GM23338 (cell line): ENCODE data around the gene FUT2. TPM values are rescaled to one million over a fixed set of nuclear protein-coding genes. Genes with fewer than 3 reads are reported as not detected.

Experiments
- ATAC-seq: fragments of 200-7000 bp; cut with Tn5 transposase; 3 replicates; pipeline ENCODE4 v1.9.1; 2020
- DNase-seq: peaks from one replicate; pipeline ENCODE4 v3.0.0-alpha.2; 2015; ENCODE audit warnings: low spot score
- H2AFZ ChIP-seq: fragments of 200-600 bp; sonication (generic); 2 replicates; pipeline ENCODE4 v1.8.0; 2016; ENCODE audit warnings: antibody characterized with exemption, mild to moderate bottlenecking, moderate library complexity
- H3F3A ChIP-seq: fragments of 200-600 bp; sonication (generic); replicated peaks from 2 replicates; pipeline ENCODE4 v1.8.0; 2017; ENCODE audit warnings: antibody characterized with exemption, mixed run types, low read depth
- H3K27ac ChIP-seq: fragments of 200-600 bp; sonication (generic); 2 replicates; pipeline ENCODE4 v1.6.1; 2016; ENCODE audit warnings: low read depth
- H3K27me3 ChIP-seq: fragments of 200-600 bp; sonication (generic); 2 replicates; pipeline ENCODE4 v1.8.0; 2016; ENCODE audit warnings: mild to moderate bottlenecking, mixed run types, moderate library complexity; ENCODE audit not compliant: insufficient read depth
- H3K36me3 ChIP-seq: fragments of 200-600 bp; sonication (generic); 2 replicates; pipeline ENCODE4 v1.8.0; 2016; ENCODE audit warnings: mild to moderate bottlenecking; ENCODE audit not compliant: insufficient read depth
- H3K4me1 ChIP-seq: fragments of 200-600 bp; sonication (generic); 2 replicates; pipeline ENCODE4 v1.8.0; 2016; ENCODE audit warnings: mild to moderate bottlenecking, moderate library complexity; ENCODE audit not compliant: insufficient read depth
- H3K4me2 ChIP-seq: fragments of 200-600 bp; sonication (generic); 2 replicates; pipeline ENCODE4 v1.7.1; 2017; ENCODE audit warnings: mixed run types
- H3K4me3 ChIP-seq: fragments of 200-600 bp; sonication (generic); 2 replicates; pipeline ENCODE4 v1.6.1; 2016; ENCODE audit warnings: mixed run types
- H3K79me2 ChIP-seq: fragments of 200-600 bp; sonication (generic); replicated peaks from 2 replicates; pipeline ENCODE4 v1.8.0; 2017; ENCODE audit warnings: mild to moderate bottlenecking; ENCODE audit not compliant: insufficient read depth
- H3K9me2 ChIP-seq: fragments of 200-600 bp; sonication (generic); 2 replicates; pipeline ENCODE4 v1.8.0; 2017; ENCODE audit not compliant: insufficient read depth
- H4K20me1 ChIP-seq: fragments of 200-600 bp; sonication (generic); replicated peaks from 2 replicates; pipeline ENCODE4 v1.8.0; 2017; ENCODE audit warnings: mild to moderate bottlenecking; ENCODE audit not compliant: insufficient read depth
- H3K27ac Mint-ChIP-seq: 2 replicates; pipeline ENCODE4 v1.8.0; 2020; ENCODE audit warnings: inconsistent platforms, mild to moderate bottlenecking, moderate library complexity, mixed read lengths
- H3K27me3 Mint-ChIP-seq: 3 replicates; pipeline ENCODE4 v1.8.0; 2022; ENCODE audit warnings: low read depth, mild to moderate bottlenecking, moderate library complexity, mixed read lengths, inconsistent platforms; ENCODE audit not compliant: insufficient read depth, poor library complexity
- H3K36me3 Mint-ChIP-seq: 3 replicates; pipeline ENCODE4 v1.8.0; 2021; ENCODE audit warnings: low read depth, mild to moderate bottlenecking, inconsistent platforms, moderate library complexity, mixed read lengths
- H3K4me1 Mint-ChIP-seq: 3 replicates; pipeline ENCODE4 v1.8.0; 2020; ENCODE audit warnings: mild to moderate bottlenecking, inconsistent platforms, mixed read lengths
- H3K4me3 Mint-ChIP-seq: 3 replicates; pipeline ENCODE4 v1.8.0; 2021; ENCODE audit warnings: moderate library complexity, mild to moderate bottlenecking, inconsistent platforms, mixed read lengths
- H3K9me3 Mint-ChIP-seq: 3 replicates; pipeline ENCODE4 v1.8.0; 2020; ENCODE audit warnings: moderate library complexity, mild to moderate bottlenecking, inconsistent platforms, mixed read lengths
- CREB1 ChIP-seq: fragments of 250-450 bp; sonication (Bioruptor Pico); IDR thresholded peaks from 2 replicates; pipeline ENCODE4 v1.5.0; 2020; ENCODE audit warnings: low read depth, mild to moderate bottlenecking, moderate library complexity
- CTCF ChIP-seq, 2 experiments: fragments of 200-600 bp in 1 of 2; sonication (generic) in 1 of 2; conservative IDR thresholded peaks; 2 replicates each; pipeline versions ENCODE4 v1.5.1 to v1.6.1; 2016 to 2017; ENCODE audit warnings: antibody characterized with exemption in 2 of 2, low read depth in 2 of 2, mild to moderate bottlenecking in 2 of 2, moderate library complexity in 1 of 2
- EZH2 ChIP-seq: fragments of 200-600 bp; sonication (generic); IDR thresholded peaks from one replicate; pipeline ENCODE4 v1.8.0; 2017; ENCODE audit warnings: antibody characterized with exemption, mild to moderate bottlenecking, low read depth; ENCODE audit not compliant: unreplicated experiment
- EZH2phosphoT487 ChIP-seq: fragments of 200-600 bp; sonication (generic); IDR thresholded peaks from one replicate; pipeline ENCODE4 v1.8.1; 2018; ENCODE audit warnings: antibody characterized with exemption; ENCODE audit not compliant: unreplicated experiment
- JUNB ChIP-seq: IDR thresholded peaks from one replicate; pipeline ENCODE4 v1.6.1; 2016; ENCODE audit warnings: antibody characterized with exemption; ENCODE audit not compliant: unreplicated experiment
- POLR2AphosphoS5 ChIP-seq: IDR thresholded peaks from 2 replicates; pipeline ENCODE4 v1.6.1; 2016; ENCODE audit warnings: antibody characterized with exemption, low read depth
- REST ChIP-seq: IDR thresholded peaks from one replicate; pipeline ENCODE4 v1.6.1; 2018; ENCODE audit warnings: antibody characterized with exemption; ENCODE audit not compliant: unreplicated experiment
- ZNF331 ChIP-seq: fragments of 250-450 bp; sonication (Bioruptor Pico); IDR thresholded peaks from 2 replicates; pipeline ENCODE4 v1.5.0; 2020; ENCODE audit warnings: low read depth, mild to moderate bottlenecking, moderate library complexity
- ZNF462 ChIP-seq: fragments of 250-450 bp; sonication (Bioruptor Pico); IDR thresholded peaks from 2 replicates; pipeline ENCODE4 v1.5.0; 2020; ENCODE audit warnings: mild to moderate bottlenecking, moderate library complexity
- polyA plus RNA-seq: library from polyadenylated mRNA; unstranded; fragments of >200 nt; fragmentation: Nextera tagmentation; extraction: Ambion mirVana; gene quantifications from 2 replicates; pipeline ENCODE4 v1.2.1, GENCODE V29; 2016
- total RNA-seq: library from RNA; depleted of rRNA; stranded (reverse); fragments of >200 nt; shearing (Covaris generic); gene quantifications from 2 replicates; pipeline ENCODE4 v1.2.3, GENCODE V29; 2014

Gene FUT2
- total and polyA plus RNA-seq, 2 experiments from 2014 or later = 5.0 to 5.6 TPM

GRCh38 chr19:48673436-48674100, 22.2 kb upstream of the FUT2 start (continued):
- no peak for TF ChIP-seq CTCF (conservative IDR thresholded peaks at IDR 0.05; ENCODE audit: low read depth in 2 of 2)
- no peak for TF ChIP-seq CREB1 (CRISPR knock-in tag)
- no peak for TF ChIP-seq REST
- TF ChIP-seq POLR2AphosphoS5 = no peak

GRCh38 chr19:48674216-48674809, 21.5 kb upstream of the FUT2 start:
- no peak overlapping the region for H3K27ac Mint-ChIP-seq
- TF ChIP-seq EZH2phosphoT487 (no peak), ZNF331 (CRISPR knock-in tag) (no peak), JUNB (no peak), EZH2 (no peak), ZNF462 (CRISPR knock-in tag) (no peak)

More at GRCh38 chr19:48674216-48674809, 21.5 kb upstream of the FUT2 start:
- Histone ChIP-seq H3K27me3 (no peaks in the 10 kb centered on the region), H3K79me2 (no peaks in the 10 kb centered on the region), H4K20me1 (no peaks in the 10 kb centered on the region), H3K4me2 (peak overlapping the region; percentile 75), H3K36me3 (no peaks in the 10 kb centered on the region), H3K9me2 (no peaks in the 10 kb centered on the region), H3K27ac (no peak overlapping the region), H3F3A (no peaks in the 10 kb centered on the region), H2AFZ (peak overlapping the region; percentile 96), H3K4me3 (peak overlapping the region; percentile 34; the same call in 1 of the 2 replicates), H3K4me1 (peaks cover 23% of the 10 kb centered on the region)
- no peaks in the 10 kb centered on the region; the same call in 2 of the 3 replicates for H3K36me3 Mint-ChIP-seq
- H3K9me3 Mint-ChIP-seq = peaks cover 6% of the 10 kb centered on the region; the same call in 2 of the 3 replicates
- DNase-seq = peak; percentile 45
- peak overlapping the region; percentile 14; the same call in 1 of the 3 replicates for H3K4me3 Mint-ChIP-seq
- H3K27me3 Mint-ChIP-seq = peaks cover 23% of the 10 kb centered on the region
- H3K4me1 Mint-ChIP-seq = peaks cover 33% of the 10 kb centered on the region
- peak; percentile 52 for ATAC-seq
